ENCODE data around the gene PKD1L1. TPM values are rescaled to one million over a fixed set of nuclear protein-coding genes. Genes with fewer than 3 reads are reported as not detected.

PKD1L1 gene
- total RNA-seq, 4 donors from 2014 or later: 0.07 to 1.7 (median 0.98) TPM

GRCh38 chr7:47737601-47738000, 210.7 kb downstream of the PKD1L1 start:
- intact Hi-C loops (cut with DNase I; ENCODE audit: low total_unique reads) (no loop called here), in situ Hi-C loops (cut with MboI; ENCODE audit: low sequenced_read_pairs in 4 of 4) (no loop called here)
- Histone ChIP-seq H3K27me3 (no peaks in the 10 kb centered on the region), H3K9me3 (no peaks in the 10 kb centered on the region), H3K36me3 (no peaks in the 10 kb centered on the region), H3K4me3 (no peak overlapping the region), H3K27ac (no peak overlapping the region), H3K4me1 (no peaks in the 10 kb centered on the region)
- no peak for TF ChIP-seq CTCF (IDR thresholded peaks at IDR 0.05 in 4 of 5, conservative IDR thresholded peaks at IDR 0.05 in 1 of 5)
- no peak for TF ChIP-seq POLR2A (IDR thresholded peaks at IDR 0.05)
- no peak for DNase-seq
- ATAC-seq: no peak

GRCh38 chr7:47735431-47736345, 212.6 kb downstream of the PKD1L1 start:
- intact Hi-C loops (cut with DNase I; ENCODE audit: low total_unique reads): no loop called here
- no peak for DNase-seq
- no peaks in the 10 kb centered on the region for H3K4me1 ChIP-seq
- no peak for ATAC-seq
- no peaks in the 10 kb centered on the region for H3K9me3 ChIP-seq
- no peaks in the 10 kb centered on the region for H3K27me3 ChIP-seq
- TF ChIP-seq POLR2A (IDR thresholded peaks at IDR 0.05): no peak
- no peak for TF ChIP-seq CTCF (IDR thresholded peaks at IDR 0.05 in 4 of 5, conservative IDR thresholded peaks at IDR 0.05 in 1 of 5)
- H3K36me3 ChIP-seq: no peaks in the 10 kb centered on the region
- in situ Hi-C loops (cut with MboI; ENCODE audit: low sequenced_read_pairs in 4 of 4): no loop called here
- H3K4me3 ChIP-seq: no peak overlapping the region
- no peak overlapping the region for H3K27ac ChIP-seq

- no peaks in the 10 kb centered on the region for H3K9me3 ChIP-seq
- no peak overlapping the region for H3K4me3 ChIP-seq
- intact Hi-C loops (cut with DNase I; ENCODE audit: low total_unique reads) (no loop called here), in situ Hi-C loops (cut with MboI; ENCODE audit: low sequenced_read_pairs in 4 of 4) (no loop called here)
- no peak for ATAC-seq
- H3K36me3 ChIP-seq: no peaks in the 10 kb centered on the region
- DNase-seq: no peak
- no peaks in the 10 kb centered on the region for H3K27me3 ChIP-seq
- H3K27ac ChIP-seq: no peak overlapping the region
- TF ChIP-seq POLR2A (IDR thresholded peaks at IDR 0.05) (no peak), CTCF (IDR thresholded peaks at IDR 0.05 in 4 of 5, conservative IDR thresholded peaks at IDR 0.05 in 1 of 5) (no peak)
- H3K4me1 ChIP-seq: no peaks in the 10 kb centered on the region
These were observed 213.3 kb downstream of the PKD1L1 start for GRCh38 chr7:47734949-47735291.

- H3K36me3 ChIP-seq: no peaks in the 10 kb centered on the region
- TF ChIP-seq POLR2A (IDR thresholded peaks at IDR 0.05) (no peak), CTCF (IDR thresholded peaks at IDR 0.05 in 4 of 5, conservative IDR thresholded peaks at IDR 0.05 in 1 of 5) (no peak)
- in situ Hi-C loops (cut with MboI; ENCODE audit: low sequenced_read_pairs in 4 of 4): no loop called here
- no peaks in the 10 kb centered on the region for H3K4me1 ChIP-seq
- no peaks in the 10 kb centered on the region for H3K9me3 ChIP-seq
- no peaks in the 10 kb centered on the region for H3K27me3 ChIP-seq
- intact Hi-C loops (cut with DNase I; ENCODE audit: low total_unique reads): no loop called here
- no peak overlapping the region for H3K4me3 ChIP-seq
- DNase-seq (no peak), ATAC-seq (no peak)
- no peak overlapping the region for H3K27ac ChIP-seq
These were observed 213.8 kb downstream of the PKD1L1 start for GRCh38 chr7:47734287-47734948.
